Astrocyte of the cerebellum (primary cell): ENCODE results near the gene ROPN1B.
"Not testable (repeated sequence)": the region's sequence is repeated elsewhere in the genome, so short reads cannot be mapped to it uniquely, and the experiment has no call there.

Experiments
- DNase-seq: peaks from one replicate; pipeline ENCODE4 v3.0.0-alpha.2; 2011; ENCODE audit warnings: low read depth
- H3K4me3 ChIP-seq: 2 replicates; pipeline ENCODE4 v1.5.1; 2011; ENCODE audit warnings: mild to moderate bottlenecking, low read depth, low read length, moderate library complexity
- CTCF ChIP-seq: IDR thresholded peaks from 2 replicates; pipeline ENCODE4 v1.5.1; 2012; ENCODE audit warnings: low read length, low read depth, moderate library complexity, mild to moderate bottlenecking; ENCODE audit errors: missing control alignments
- in situ Hi-C: cut with HindIII; loops from 2 replicates; pipeline ENCODE4 v1.10.0; 2017; ENCODE audit warnings: low sequenced_read_pairs

The ROPN1B gene

GRCh38 chr3:125959317-125960065 lies 9.5 kb upstream of the ROPN1B start:
- H3K4me3 ChIP-seq: no peak overlapping the region
- no peak for DNase-seq
- TF ChIP-seq CTCF: no peak
- in situ Hi-C loops: no loop called here

GRCh38 chr3:125960066-125960424 lies 8.9 kb upstream of the ROPN1B start:
- no peak for TF ChIP-seq CTCF
- DNase-seq: no peak
- no peak overlapping the region for H3K4me3 ChIP-seq
- in situ Hi-C loops: no loop called here

GRCh38 chr3:125960456-125961288 lies 8.3 kb upstream of the ROPN1B start:
- H3K4me3 ChIP-seq: no peak overlapping the region
- TF ChIP-seq CTCF: no peak
- no peak for DNase-seq
- in situ Hi-C loops: no loop called here

GRCh38 chr3:125961289-125961589 lies 7.7 kb upstream of the ROPN1B start:
- no peak overlapping the region for H3K4me3 ChIP-seq
- no peak for TF ChIP-seq CTCF
- in situ Hi-C loops: no loop called here
- no peak for DNase-seq

- in situ Hi-C loops: not testable (repeated sequence)
These were observed 5.1 kb upstream of the ROPN1B start for GRCh38 chr3:125963834-125964233.

GRCh38 chr3:125965505-125965904 lies 3.5 kb upstream of the ROPN1B start:
- TF ChIP-seq CTCF: no peak
- in situ Hi-C loops: no loop called here
- no peak for DNase-seq
- H3K4me3 ChIP-seq: no peak overlapping the region

More at GRCh38 chr3:125963834-125964233, 5.1 kb upstream of the ROPN1B start:
- not testable (repeated sequence) for H3K4me3 ChIP-seq, DNase-seq

GRCh38 chr3:125967156-125967555 lies 1.8 kb upstream of the ROPN1B start:
- no peak for DNase-seq
- in situ Hi-C loops: no loop called here
- no peak for TF ChIP-seq CTCF
- no peak overlapping the region for H3K4me3 ChIP-seq

- in situ Hi-C loops, DNase-seq, H3K4me3 ChIP-seq: not testable (repeated sequence)
These were observed 857 bp upstream of the ROPN1B start for GRCh38 chr3:125968121-125968520.
